ENCODE data around the gene SHISAL2B. TPM values are rescaled to one million over a fixed set of nuclear protein-coding genes. Genes with fewer than 3 reads are reported as not detected.
"Not testable (repeated sequence)": the region's sequence is repeated elsewhere in the genome, so short reads cannot be mapped to it uniquely, and the experiment has no call there.

The SHISAL2B gene
- total RNA-seq, 2 donors from 2014 or later: not detected

DNA sequence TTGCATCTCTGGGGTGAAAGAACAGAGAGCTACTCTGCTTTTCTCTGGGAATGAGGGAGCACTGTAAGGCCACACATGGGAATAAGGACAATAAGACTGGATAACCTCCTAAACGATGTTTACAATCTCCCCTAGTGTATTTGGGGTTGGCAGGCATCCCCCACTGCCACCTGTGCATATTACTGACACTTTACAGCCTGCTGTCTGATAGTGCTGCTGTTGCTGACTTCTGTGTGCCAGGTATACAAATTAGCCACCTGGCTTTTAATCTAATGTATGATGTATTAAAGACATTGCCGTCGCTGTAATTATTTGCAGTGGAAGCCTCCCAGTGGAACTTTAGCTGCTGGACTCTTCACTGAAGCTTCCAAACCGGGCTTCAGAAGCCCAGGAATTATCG is 4.4 kb upstream of the SHISAL2B start:
- no peaks in the 10 kb centered on the region for H3K9me3 ChIP-seq
- TF ChIP-seq, protein P1, sequence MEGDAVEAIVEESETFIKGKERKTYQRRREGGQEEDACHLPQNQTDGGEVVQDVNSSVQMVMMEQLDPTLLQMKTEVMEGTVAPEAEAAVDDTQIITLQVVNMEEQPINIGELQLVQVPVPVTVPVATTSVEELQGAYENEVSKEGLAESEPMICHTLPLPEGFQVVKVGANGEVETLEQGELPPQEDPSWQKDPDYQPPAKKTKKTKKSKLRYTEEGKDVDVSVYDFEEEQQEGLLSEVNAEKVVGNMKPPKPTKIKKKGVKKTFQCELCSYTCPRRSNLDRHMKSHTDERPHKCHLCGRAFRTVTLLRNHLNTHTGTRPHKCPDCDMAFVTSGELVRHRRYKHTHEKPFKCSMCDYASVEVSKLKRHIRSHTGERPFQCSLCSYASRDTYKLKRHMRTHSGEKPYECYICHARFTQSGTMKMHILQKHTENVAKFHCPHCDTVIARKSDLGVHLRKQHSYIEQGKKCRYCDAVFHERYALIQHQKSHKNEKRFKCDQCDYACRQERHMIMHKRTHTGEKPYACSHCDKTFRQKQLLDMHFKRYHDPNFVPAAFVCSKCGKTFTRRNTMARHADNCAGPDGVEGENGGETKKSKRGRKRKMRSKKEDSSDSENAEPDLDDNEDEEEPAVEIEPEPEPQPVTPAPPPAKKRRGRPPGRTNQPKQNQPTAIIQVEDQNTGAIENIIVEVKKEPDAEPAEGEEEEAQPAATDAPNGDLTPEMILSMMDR (IDR thresholded peaks at IDR 0.05): no peak
- intact Hi-C loops (cut with DNase I): no loop called here
- peaks cover 13% of the 10 kb centered on the region for H3K27me3 ChIP-seq
- H3K4me1 ChIP-seq: no peaks in the 10 kb centered on the region
- no peaks in the 10 kb centered on the region for H3K36me3 ChIP-seq
- H3K4me3 ChIP-seq: no peak overlapping the region
- DNase-seq: no peak
- H3K27ac ChIP-seq: no peak overlapping the region
- H3K9ac ChIP-seq (ENCODE audit: low read depth in 2 of 2, low read length in 2 of 2): no peak overlapping the region

DNA sequence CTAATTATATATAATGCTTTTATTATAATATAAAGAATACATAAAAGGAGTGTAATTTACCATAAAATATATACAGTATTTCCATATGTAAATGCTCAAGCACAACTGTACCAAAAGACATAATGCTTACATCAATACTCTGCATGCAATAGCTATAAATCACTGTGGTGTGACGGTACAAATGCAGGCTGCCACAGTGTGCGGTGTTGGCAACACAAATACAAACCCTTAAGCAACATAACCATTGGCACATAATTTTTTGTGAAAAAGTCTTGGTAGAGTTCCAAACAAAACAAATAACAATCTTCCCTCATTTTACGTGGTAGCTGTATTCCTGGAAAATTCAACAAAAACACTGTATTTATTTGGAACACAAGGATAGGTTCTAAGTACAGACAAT is 1.9 kb upstream of the SHISAL2B start:
- Histone ChIP-seq H3K36me3 (no peaks in the 10 kb centered on the region), H3K27ac (no peak overlapping the region), H3K4me3 (no peak overlapping the region), H3K9me3 (no peaks in the 10 kb centered on the region), H3K9ac (ENCODE audit: low read depth in 2 of 2, low read length in 2 of 2) (no peak overlapping the region), H3K27me3 (peaks cover 21% of the 10 kb centered on the region), H3K4me1 (no peaks in the 10 kb centered on the region)
- TF ChIP-seq, protein P1 (IDR thresholded peaks at IDR 0.05): no peak
- no peak for DNase-seq
- intact Hi-C loops (cut with DNase I): no loop called here

DNA sequence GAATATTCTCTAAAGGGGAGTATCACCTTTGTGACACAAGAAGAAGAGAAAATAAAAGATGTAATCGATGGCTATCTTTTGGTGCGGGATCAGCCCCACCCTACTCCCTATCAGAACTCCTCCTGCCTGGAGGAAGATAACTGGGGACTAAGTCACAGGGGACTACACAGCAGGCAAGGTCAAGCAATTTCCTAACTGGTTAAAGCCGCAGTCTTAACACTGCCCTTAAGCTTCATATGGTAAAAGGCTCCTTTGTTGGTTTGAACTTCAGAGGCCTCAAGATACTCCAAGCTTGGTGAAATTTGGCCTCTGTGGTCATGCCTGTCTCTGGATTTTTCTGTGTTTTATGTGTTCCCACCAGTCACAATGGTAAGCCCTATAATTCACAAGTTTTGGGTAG is 1.3 kb upstream of the SHISAL2B start:
- no peak overlapping the region for H3K4me3 ChIP-seq
- H3K27ac ChIP-seq: no peak overlapping the region
- no peaks in the 10 kb centered on the region for H3K9me3 ChIP-seq
- H3K36me3 ChIP-seq: no peaks in the 10 kb centered on the region
- peaks cover 21% of the 10 kb centered on the region for H3K27me3 ChIP-seq
- no peaks in the 10 kb centered on the region for H3K4me1 ChIP-seq
- H3K9ac ChIP-seq (ENCODE audit: low read depth in 2 of 2, low read length in 2 of 2): no peak overlapping the region
- TF ChIP-seq, protein P1 (IDR thresholded peaks at IDR 0.05): no peak
- DNase-seq: no peak
- intact Hi-C loops (cut with DNase I): no loop called here

DNA sequence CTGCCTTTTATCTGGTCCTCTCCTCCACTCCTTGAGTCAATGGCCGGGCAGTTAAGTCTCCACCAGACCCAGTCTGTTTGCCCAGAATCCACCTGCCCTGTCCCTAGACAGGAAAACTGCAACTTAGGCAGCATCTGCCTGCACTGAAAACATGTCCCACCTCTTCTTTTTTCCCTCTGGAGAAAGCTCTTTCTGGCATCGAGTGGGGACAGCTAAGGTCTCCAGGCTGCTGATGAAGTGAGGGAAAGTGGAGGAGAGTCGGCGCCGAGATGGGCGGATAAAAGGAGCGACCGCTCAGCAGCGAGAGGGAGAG is 243 bp upstream of the SHISAL2B start:
- H3K9me3 ChIP-seq: no peaks in the 10 kb centered on the region
- DNase-seq: no peak
- no peak overlapping the region for H3K4me3 ChIP-seq
- H3K9ac ChIP-seq (ENCODE audit: low read depth in 2 of 2, low read length in 2 of 2): no peak overlapping the region
- H3K27me3 ChIP-seq: peaks cover 21% of the 10 kb centered on the region
- no peaks in the 10 kb centered on the region for H3K4me1 ChIP-seq
- TF ChIP-seq, protein P1 (IDR thresholded peaks at IDR 0.05): no peak
- intact Hi-C loops (cut with DNase I): no loop called here
- H3K36me3 ChIP-seq: no peaks in the 10 kb centered on the region
- no peak overlapping the region for H3K27ac ChIP-seq

DNA sequence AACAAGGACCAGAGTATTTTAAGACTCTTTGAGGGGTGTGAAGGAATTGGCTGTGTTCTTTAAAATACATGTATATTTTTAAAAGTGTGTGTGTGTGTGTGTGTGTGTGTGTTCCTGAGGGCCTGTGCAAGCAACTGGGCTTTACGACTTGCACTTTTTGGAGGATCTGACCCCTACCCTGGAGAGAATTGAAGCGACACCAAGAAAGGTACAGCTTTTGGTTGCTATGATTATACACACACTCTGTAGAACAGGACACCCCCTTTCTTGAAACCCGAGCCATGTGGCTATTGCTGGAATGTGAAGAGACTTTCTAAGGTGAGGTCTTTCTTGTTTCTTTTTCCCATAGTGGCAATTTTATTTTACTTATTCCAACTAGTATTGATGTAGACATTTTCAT is 988 bp downstream of the SHISAL2B start:
- Histone ChIP-seq H3K9ac (ENCODE audit: low read depth in 2 of 2, low read length in 2 of 2) (no peak overlapping the region), H3K27ac (no peak overlapping the region), H3K27me3 (peaks cover 21% of the 10 kb centered on the region), H3K36me3 (no peaks in the 10 kb centered on the region), H3K9me3 (no peaks in the 10 kb centered on the region), H3K4me1 (no peaks in the 10 kb centered on the region), H3K4me3 (no peak overlapping the region)
- no peak for DNase-seq
- TF ChIP-seq, protein P1 (IDR thresholded peaks at IDR 0.05): no peak
- intact Hi-C loops (cut with DNase I): no loop called here

DNA sequence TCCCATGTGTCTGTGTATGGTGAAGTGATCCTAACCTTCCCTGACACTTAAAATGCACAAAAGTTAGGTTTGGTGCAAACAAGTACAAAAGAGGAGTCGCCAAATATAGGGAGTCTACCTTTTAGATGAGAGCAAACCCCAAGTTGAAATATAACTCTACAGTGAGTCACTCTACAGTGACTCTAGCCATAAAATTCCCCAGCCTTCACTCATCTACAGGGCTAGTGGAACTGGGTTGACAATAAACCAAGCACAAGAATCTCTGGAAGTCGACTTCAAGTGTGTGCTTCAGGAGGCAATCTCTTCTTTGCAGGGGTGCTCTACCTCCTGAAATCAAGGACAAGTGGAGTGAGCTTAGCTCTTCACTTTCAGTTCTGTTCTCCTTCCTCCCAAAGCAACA is 3.3 kb downstream of the SHISAL2B start:
- Histone ChIP-seq H3K9ac (ENCODE audit: low read depth in 2 of 2, low read length in 2 of 2) (no peak overlapping the region), H3K27ac (no peak overlapping the region), H3K4me1 (no peaks in the 10 kb centered on the region), H3K4me3 (no peak overlapping the region), H3K27me3 (peaks cover 21% of the 10 kb centered on the region), H3K9me3 (no peaks in the 10 kb centered on the region), H3K36me3 (no peaks in the 10 kb centered on the region)
- no peak for DNase-seq
- intact Hi-C loops (cut with DNase I): no loop called here
- TF ChIP-seq, protein P1 (IDR thresholded peaks at IDR 0.05): no peak

DNA sequence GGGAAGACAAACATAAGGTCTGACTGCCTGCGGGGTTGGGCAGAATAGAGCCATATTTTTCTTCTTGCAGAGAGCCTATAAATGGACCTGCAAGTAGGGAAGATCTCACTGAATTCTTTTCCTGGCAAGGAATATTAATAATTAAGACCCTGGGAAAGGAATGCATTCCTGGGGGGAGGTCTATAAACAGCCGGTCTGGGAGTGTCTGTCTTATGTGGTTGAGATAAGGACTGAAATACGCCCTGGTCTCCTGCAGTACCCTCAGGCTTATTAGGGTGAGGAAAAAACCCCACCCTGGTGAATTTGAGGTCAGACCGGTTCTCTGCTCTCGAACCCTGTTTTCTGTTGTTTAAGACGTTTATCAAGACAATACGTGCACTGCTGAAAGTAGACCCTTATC is 6.1 kb downstream of the SHISAL2B start:
- H3K4me3 ChIP-seq; DNase-seq; intact Hi-C loops (cut with DNase I); H3K27ac ChIP-seq; H3K4me1 ChIP-seq; H3K27me3 ChIP-seq; H3K9ac ChIP-seq (ENCODE audit: low read depth in 2 of 2, low read length in 2 of 2); H3K9me3 ChIP-seq; H3K36me3 ChIP-seq: not testable (repeated sequence)

Measured in colonic mucosa (tissue), 4 donors.